Right lobe of liver (tissue), 6 donors: ENCODE data around the gene BACH2. TPM values are rescaled to one million over a fixed set of nuclear protein-coding genes. Genes with fewer than 3 reads are reported as not detected.
"Not testable (repeated sequence)": the region's sequence is repeated elsewhere in the genome, so short reads cannot be mapped to it uniquely, and the experiment has no call there.

ENCODE experiments used
- ATAC-seq, 4 donors: fragments of 200-7000 bp; cut with Tn5 transposase; one replicate each; pipeline ENCODE4 v1.9.1; 2020; ENCODE audit warnings: mild to moderate bottlenecking in 4 of 4, moderate library complexity in 4 of 4
- DNase-seq, 3 donors: peaks; one replicate each; pipeline ENCODE4 v3.0.0-alpha.2; 2020
- H3K27ac ChIP-seq, 3 donors: fragments of 200-600 bp; one replicate each; pipeline ENCODE4 v1.8.0; 2022
- H3K27me3 ChIP-seq, 2 donors: fragments of 200-600 bp; one replicate each; pipeline ENCODE4 v1.8.0; 2022
- H3K36me3 ChIP-seq, 4 donors: fragments of 200-600 bp; sonication (generic) in 1 of 4; one replicate each; pipeline versions ENCODE4 v1.5.1 to v1.8.0; 2017 to 2022; ENCODE audit warnings: control low read depth in 1 of 4
- H3K4me1 ChIP-seq, 4 donors: fragments of 200-600 bp; sonication (generic) in 1 of 4; one replicate each; pipeline versions ENCODE4 v1.5.1 to v1.8.0; 2017 to 2022; ENCODE audit warnings: control low read depth in 1 of 4
- H3K4me3 ChIP-seq, 3 donors: fragments of 200-600 bp; one replicate each; pipeline ENCODE4 v1.8.0; 2022
- H3K9me3 ChIP-seq, 4 donors: fragments of 200-600 bp; sonication (generic) in 1 of 4; one replicate each; pipeline versions ENCODE4 v1.5.1 to v1.8.0; 2017 to 2022; ENCODE audit warnings: control low read depth in 1 of 4
- CTCF ChIP-seq, 4 donors: fragments of 200-600 bp in 3 of 4; fragments of 450-650 bp in 1 of 4; IDR thresholded peaks; one replicate each; pipeline versions ENCODE4 v1.5.1 to v1.8.0; 2016 to 2022; ENCODE audit warnings: antibody characterized with exemption in 4 of 4, mild to moderate bottlenecking in 2 of 4
- POLR2A ChIP-seq: fragments of 450-650 bp; IDR thresholded peaks from one replicate; pipeline ENCODE4 v1.6.1; 2017; ENCODE audit warnings: antibody characterized with exemption, mild to moderate bottlenecking
- WGBS: methylation state at CpG from one replicate; pipeline ENCODE4 v1.1.6; 2018; ENCODE audit warnings: low coverage, low lambda C conversion rate; ENCODE audit not compliant: insufficient coverage; ENCODE audit errors: missing lambda C conversion rate; 5-methylcytosine and 5-hydroxymethylcytosine counted together
- intact Hi-C, 2 donors: fragments of 100-400 bp; cut with DNase I; formaldehyde crosslinking; loops; one replicate each; pipeline versions ENCODE4 v1.11.2 to v1.14.1; 2022
- total RNA-seq, 6 experiments: library from RNA; depleted of rRNA in 2 of 6; stranded (reverse); fragments of >200 nt in 2 of 6; fragmentation: NEBNext Ultra II Directional in 3 of 6; extraction: Animal tissue kit (Norgen Biotek cat#: 25700) in 3 of 6; gene quantifications; one replicate each; pipeline versions ENCODE4 v1.1.0 to v1.2.4, GENCODE V29; 2016 to 2023
- donor health status: DM: no; HTN: yes; CAD: no.
- donor health status: DM: no; HTN: no; CAD: no.
- donor health status: DM: no; HTN: no; CAD: no.
- donor health status: DM: no; HTN: yes; CAD: no.
- donor health status: DM: no; HTN: yes; CAD: no.

The BACH2 gene
- total RNA-seq, 6 experiments from 2014 or later = 2.6 to 12.6 (median 3.1) TPM

GRCh38 chr6:90139272-90139817, 157.3 kb downstream of the BACH2 start:
- Histone ChIP-seq H3K9me3 (no peaks in the 10 kb centered on the region), H3K27me3 (no peaks in the 10 kb centered on the region), H3K27ac (no peak overlapping the region), H3K4me1 (peaks cover 0 to 5% (median 0%) of the 10 kb centered on the region in 4 donors), H3K36me3 (no peaks in the 10 kb centered on the region), H3K4me3 (no peak overlapping the region)
- 63% methylated on average over 5 of the region's 7 CpGs for WGBS
- intact Hi-C loops = no loop called here
- DNase-seq (no peak), ATAC-seq (peak; percentile 75 to 94 (median 86))
- no peak for TF ChIP-seq POLR2A
- no peak for TF ChIP-seq CTCF (IDR thresholded peaks at IDR 0.05)

- Histone ChIP-seq H3K27ac (no peak overlapping the region), H3K36me3 (no peaks in the 10 kb centered on the region), H3K27me3 (no peaks in the 10 kb centered on the region), H3K4me3 (no peak overlapping the region), H3K9me3 (no peaks in the 10 kb centered on the region), H3K4me1 (peaks cover 0 to 5% (median 0%) of the 10 kb centered on the region in 4 donors)
- intact Hi-C loops = no loop called here
- DNase-seq (no peak), ATAC-seq (no peak)
- WGBS = 91% methylated on average over 1 of the region's 2 CpGs
- no peak for TF ChIP-seq CTCF (IDR thresholded peaks at IDR 0.05)
- no peak for TF ChIP-seq POLR2A
Measured at GRCh38 chr6:90136837-90137568, 159.6 kb downstream of the BACH2 start.

- intact Hi-C loops = no loop called here
- ATAC-seq = no peak
- no peak overlapping the region for H3K27ac ChIP-seq
- H3K9me3 ChIP-seq = no peaks in the 10 kb centered on the region
- H3K27me3 ChIP-seq = no peaks in the 10 kb centered on the region
- H3K4me3 ChIP-seq = no peak overlapping the region
- no peaks in the 10 kb centered on the region for H3K36me3 ChIP-seq
- DNase-seq = no peak
- TF ChIP-seq CTCF (IDR thresholded peaks at IDR 0.05) (no peak), POLR2A (no peak)
- WGBS = 85% methylated on average over 2 of the region's 2 CpGs
- peaks cover 0 to 5% (median 0%) of the 10 kb centered on the region in 4 donors for H3K4me1 ChIP-seq
Measured at GRCh38 chr6:90136176-90136575, 160.5 kb downstream of the BACH2 start.

GRCh38 chr6:90135667-90136066, 161.0 kb downstream of the BACH2 start:
- ATAC-seq = no peak

GRCh38 chr6:90133664-90134063, 163.0 kb downstream of the BACH2 start:
- DNase-seq, intact Hi-C loops, ATAC-seq, H3K4me3 ChIP-seq, H3K4me1 ChIP-seq, H3K9me3 ChIP-seq, H3K36me3 ChIP-seq, H3K27ac ChIP-seq, H3K27me3 ChIP-seq: not testable (repeated sequence)
- 90% methylated on average over 2 of the region's 3 CpGs for WGBS

More at GRCh38 chr6:90135667-90136066, 161.0 kb downstream of the BACH2 start:
- WGBS = 75% methylated on average over 4 of the region's 5 CpGs
- H3K36me3 ChIP-seq = no peaks in the 10 kb centered on the region
- no peaks in the 10 kb centered on the region for H3K27me3 ChIP-seq
- no peak for DNase-seq
- TF ChIP-seq POLR2A (no peak), CTCF (IDR thresholded peaks at IDR 0.05) (no peak)
- H3K4me1 ChIP-seq = peaks cover 0 to 5% (median 0%) of the 10 kb centered on the region in 4 donors
- no peak overlapping the region for H3K4me3 ChIP-seq
- no peaks in the 10 kb centered on the region for H3K9me3 ChIP-seq
- H3K27ac ChIP-seq = no peak overlapping the region
- intact Hi-C loops = no loop called here
